Activated CD4-positive, alpha-beta T cell treated with anti-CD3 and anti-CD28 coated beads for 36 hours (primary cell): ENCODE measurements around the gene APBB1IP. TPM values are rescaled to one million over a fixed set of nuclear protein-coding genes. Genes with fewer than 3 reads are reported as not detected.
A peak's percentile ranks its signal among the peaks of the same experiment; 100 is the strongest.
"Not testable (repeated sequence)": the region's sequence is repeated elsewhere in the genome, so short reads cannot be mapped to it uniquely, and the experiment has no call there.

ENCODE experiments used
- ATAC-seq: fragments of 200-7000 bp; cut with Tn5 transposase; one replicate; pipeline ENCODE4 v1.10.0; 2021; ENCODE audit warnings: mild to moderate bottlenecking, moderate library complexity
- CTCF ChIA-PET: fragments of 350-600 bp; sonication (Branson Sonifier 250); formaldehyde crosslinking; loops from one replicate; lab custom pipeline; 2021; ENCODE audit warnings: antibody characterized with exemption; lab: Charles Lee
- POLR2A ChIA-PET: fragments of 350-600 bp; sonication (Branson Sonifier 250); formaldehyde crosslinking; loops from one replicate; lab custom pipeline; 2021; ENCODE audit warnings: antibody characterized with exemption, inconsistent platforms; lab: Charles Lee
- DNase-seq: peaks from one replicate; pipeline ENCODE4 v3.0.0-alpha.2; 2020
- H3K27ac Mint-ChIP-seq: one replicate; pipeline ENCODE4 v1.8.0; 2021; ENCODE audit warnings: mixed read lengths
- H3K27me3 Mint-ChIP-seq: one replicate; pipeline ENCODE4 v1.8.0; 2021; ENCODE audit warnings: mixed read lengths
- H3K36me3 Mint-ChIP-seq: one replicate; pipeline ENCODE4 v1.8.0; 2021; ENCODE audit warnings: low read depth, mixed read lengths
- H3K4me1 Mint-ChIP-seq: one replicate; pipeline ENCODE4 v1.8.0; 2021; ENCODE audit warnings: mixed read lengths
- H3K4me3 Mint-ChIP-seq: one replicate; pipeline ENCODE4 v1.8.0; 2021; ENCODE audit warnings: mild to moderate bottlenecking, moderate library complexity, mixed read lengths
- H3K9me3 Mint-ChIP-seq: one replicate; pipeline ENCODE4 v1.8.0; 2021; ENCODE audit warnings: low read depth, mixed read lengths
- intact Hi-C, 2 experiments: fragments of 100-400 bp; cut with DNase I in 1 of 2; cut with micrococcal nuclease in 1 of 2; formaldehyde crosslinking; loops; one replicate each; pipeline versions ENCODE4 v1.14.2 to v1.15.1; 2022 to 2024; cut with DNase I, micrococcal nuclease
- total RNA-seq, 2 experiments: library from RNA; stranded (reverse); gene quantifications; one replicate each; pipeline ENCODE4 v1.2.3, GENCODE V29; 2021

Gene APBB1IP
- total RNA-seq, 2 experiments from 2014 or later, result 53.3 to 66.4 TPM

GRCh38 chr10:26486990-26487850 is 49.1 kb downstream of the APBB1IP start:
- CTCF ChIA-PET, result interaction anchor here (0.8 to 1.2 kb wide), 2 partner anchors 28 to 151 kb away, joined by 3 read pairs; no protein-coding TSS in a partner anchor
- DNase-seq, result peak; percentile 83
- Mint-ChIP-seq H3K27me3 (no peaks in the 10 kb centered on the region), H3K4me1 (peaks cover 72% of the 10 kb centered on the region), H3K36me3 (peaks cover 17% of the 10 kb centered on the region), H3K27ac (peak overlapping the region; percentile 97), H3K4me3 (peak overlapping the region; percentile 61), H3K9me3 (no peaks in the 10 kb centered on the region)
- intact Hi-C loops, result loop anchor here (1.0 to 10.0 kb wide), 11 partner anchors 12 to 1848 kb away; partner anchors contain the start of genes APBB1IP (in 2 of the 2), ABI1 (in 1 of the 2), ACBD5 (in 1 of the 2) and RAB18 (in 1 of the 2)
- POLR2A ChIA-PET, result interaction anchor here (2.2 kb wide), 1 partner anchor 45 kb away, joined by 6 read pairs; no protein-coding TSS in a partner anchor
- peak; percentile 80 for ATAC-seq

DNA sequence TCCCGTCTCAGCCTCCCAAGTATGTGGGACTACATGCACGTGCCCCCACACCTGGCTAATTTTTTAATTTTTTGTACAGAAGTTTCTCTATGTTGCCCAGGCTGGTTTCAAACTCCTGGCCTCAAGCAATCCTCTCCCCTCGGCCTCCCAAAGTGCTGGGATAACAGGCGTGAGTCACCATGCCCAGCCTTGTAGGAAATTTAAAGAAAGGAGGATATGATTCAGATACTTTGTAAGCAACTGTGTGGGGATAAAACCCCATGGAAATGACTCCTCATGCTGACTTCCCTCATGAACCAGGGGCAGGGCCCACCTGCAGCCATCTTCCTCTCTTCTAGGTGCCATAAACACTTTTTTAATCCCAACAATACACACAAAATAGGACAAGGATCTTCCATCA is 50.2 kb downstream of the APBB1IP start:
- Mint-ChIP-seq H3K9me3 (no peaks in the 10 kb centered on the region), H3K4me3 (peak overlapping the region; percentile 3), H3K36me3 (peaks cover 23% of the 10 kb centered on the region), H3K27ac (peak overlapping the region; percentile 97), H3K27me3 (no peaks in the 10 kb centered on the region), H3K4me1 (peaks cover 63% of the 10 kb centered on the region)
- ChIA-PET CTCF (no interaction called here), POLR2A (no interaction called here)
- ATAC-seq (no peak), DNase-seq (peak; percentile 53)
- intact Hi-C loops, result loop anchor here in 1 of 2 experiments (5.0 to 10.0 kb wide), 2 partner anchors 754 to 1016 kb away; partner anchors contain the start of genes ACBD5 and RAB18

DNA sequence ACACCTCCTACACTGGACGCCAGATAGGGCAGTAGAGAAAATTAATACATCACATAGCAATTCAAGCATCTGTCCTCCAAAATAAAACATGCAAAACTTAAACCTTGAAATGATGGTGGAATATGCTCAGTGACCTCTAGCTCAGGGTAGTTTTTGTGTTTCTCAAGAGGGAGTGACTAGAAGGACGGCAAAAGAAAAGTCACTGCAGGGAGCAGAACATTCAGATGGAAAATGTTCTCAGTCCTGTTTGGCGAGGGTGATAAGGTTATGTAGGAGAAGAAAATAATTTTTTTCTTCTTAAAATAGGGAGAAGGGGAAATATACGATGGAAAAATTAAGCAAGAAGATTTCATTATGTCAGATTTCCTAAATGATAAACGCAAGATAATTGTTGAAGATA is 50.9 kb downstream of the APBB1IP start:
- peaks cover 56% of the 10 kb centered on the region for H3K4me1 Mint-ChIP-seq
- H3K27ac Mint-ChIP-seq, result peak overlapping the region; percentile 97
- peaks cover 30% of the 10 kb centered on the region for H3K36me3 Mint-ChIP-seq
- ChIA-PET CTCF (interaction anchor here (1.2 kb wide), 1 partner anchor 29 kb away, joined by 3 read pairs; no protein-coding TSS in a partner anchor), POLR2A (no interaction called here)
- ATAC-seq (no peak), DNase-seq (no peak)
- H3K27me3 Mint-ChIP-seq, result no peaks in the 10 kb centered on the region
- no peaks in the 10 kb centered on the region for H3K9me3 Mint-ChIP-seq
- H3K4me3 Mint-ChIP-seq, result no peak overlapping the region
- intact Hi-C loops, result loop anchor here in 1 of 2 experiments (5.0 to 10.0 kb wide), 2 partner anchors 753 to 1016 kb away; partner anchors contain the start of genes ACBD5 and RAB18

- H3K4me3 Mint-ChIP-seq, ATAC-seq, H3K9me3 Mint-ChIP-seq, DNase-seq, H3K27me3 Mint-ChIP-seq, H3K27ac Mint-ChIP-seq, intact Hi-C loops: not testable (repeated sequence)
- H3K4me1 Mint-ChIP-seq, result peaks cover 47% of the 10 kb centered on the region
- ChIA-PET CTCF (interaction anchor here (0.9 to 1.2 kb wide), 2 partner anchors 9 to 30 kb away, joined by 3 read pairs; no protein-coding TSS in a partner anchor), POLR2A (interaction anchor here (1.0 kb wide), 1 partner anchor 10 kb away, joined by 3 read pairs; no protein-coding TSS in a partner anchor)
- peaks cover 38% of the 10 kb centered on the region for H3K36me3 Mint-ChIP-seq
Measured at GRCh38 chr10:26490367-26490766, 52.2 kb downstream of the APBB1IP start.

DNA sequence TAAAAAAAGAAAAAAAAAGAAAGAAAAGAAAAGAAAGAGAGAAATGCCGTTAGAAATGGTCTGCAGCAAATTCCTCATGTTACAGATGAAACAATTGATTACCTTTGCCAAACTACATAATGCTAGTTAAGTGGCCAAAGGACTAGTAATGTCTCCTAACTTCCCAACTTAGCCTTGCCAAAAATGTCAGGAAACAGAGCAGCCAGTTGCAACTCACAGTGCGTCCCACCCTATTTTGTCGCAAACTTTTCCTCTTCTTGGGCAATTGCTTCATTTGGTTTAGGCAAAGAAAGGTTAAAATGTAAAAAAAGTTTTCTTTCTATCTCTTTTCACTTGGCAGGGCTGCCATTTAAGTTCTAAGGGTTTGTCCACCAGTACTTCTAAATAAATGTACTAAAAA is 53.1 kb downstream of the APBB1IP start:
- ATAC-seq, result no peak
- no peak for DNase-seq
- ChIA-PET CTCF (no interaction called here), POLR2A (no interaction called here)
- Mint-ChIP-seq H3K4me1 (peaks cover 44% of the 10 kb centered on the region), H3K9me3 (no peaks in the 10 kb centered on the region), H3K4me3 (no peak overlapping the region), H3K27me3 (no peaks in the 10 kb centered on the region), H3K36me3 (peaks cover 42% of the 10 kb centered on the region), H3K27ac (no peak overlapping the region)
- intact Hi-C loops, result no loop called here

GRCh38 chr10:26491934-26492333 is 53.8 kb downstream of the APBB1IP start:
- Mint-ChIP-seq H3K27ac (no peak overlapping the region), H3K27me3 (no peaks in the 10 kb centered on the region), H3K4me3 (no peak overlapping the region), H3K9me3 (no peaks in the 10 kb centered on the region), H3K4me1 (peaks cover 37% of the 10 kb centered on the region), H3K36me3 (peaks cover 45% of the 10 kb centered on the region)
- ATAC-seq (no peak), DNase-seq (no peak)
- intact Hi-C loops, result no loop called here
- CTCF ChIA-PET, result interaction anchor here (0.7 kb wide), 1 partner anchor 175 kb away, joined by 3 read pairs; no protein-coding TSS in a partner anchor
- POLR2A ChIA-PET, result no interaction called here

DNA sequence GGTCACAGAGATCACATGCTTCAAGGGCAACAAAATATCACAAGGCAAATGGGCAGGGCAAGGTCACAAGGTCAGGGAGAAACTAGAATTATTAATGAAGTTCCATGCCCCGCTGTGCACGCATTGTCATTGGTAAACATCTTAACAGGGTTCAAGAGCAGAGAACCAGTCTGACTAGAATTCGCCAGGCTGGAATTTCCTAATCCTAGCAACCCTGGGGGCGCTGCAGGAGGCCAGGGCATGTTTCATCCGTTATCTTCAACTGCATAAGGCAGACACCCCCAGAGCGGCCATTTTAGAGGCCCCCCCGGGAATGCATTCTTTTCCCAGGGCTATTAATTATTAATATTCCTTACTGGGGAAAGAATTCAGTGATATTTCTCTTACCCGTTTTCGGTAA is 54.6 kb downstream of the APBB1IP start:
- H3K4me1 Mint-ChIP-seq, result peaks cover 30% of the 10 kb centered on the region
- H3K9me3 Mint-ChIP-seq, H3K4me3 Mint-ChIP-seq, H3K27ac Mint-ChIP-seq, H3K27me3 Mint-ChIP-seq, ATAC-seq, intact Hi-C loops, POLR2A ChIA-PET, DNase-seq, CTCF ChIA-PET: not testable (repeated sequence)
- H3K36me3 Mint-ChIP-seq, result peaks cover 45% of the 10 kb centered on the region

DNA sequence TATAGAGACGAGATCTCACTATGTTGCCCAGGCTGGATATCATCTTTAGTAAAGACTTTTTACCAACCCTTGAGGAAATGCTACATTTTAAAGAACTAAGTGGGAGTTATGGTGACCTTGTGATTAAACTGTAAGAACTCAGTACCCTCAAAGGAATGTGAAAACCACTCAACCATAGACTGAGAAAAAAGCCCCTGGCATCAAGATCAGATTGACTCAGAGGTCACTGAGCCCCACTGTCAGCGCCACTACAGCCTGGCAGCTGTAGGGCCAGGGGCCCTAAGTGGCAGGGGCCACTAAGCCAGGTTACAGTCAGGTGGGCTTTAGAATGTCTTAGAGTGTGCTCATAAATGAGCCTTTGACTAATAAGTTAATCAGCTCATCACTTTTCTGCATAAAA is 55.9 kb downstream of the APBB1IP start:
- DNase-seq, result no peak
- Mint-ChIP-seq H3K27ac (no peak overlapping the region), H3K4me1 (peaks cover 17% of the 10 kb centered on the region), H3K27me3 (no peaks in the 10 kb centered on the region), H3K4me3 (no peak overlapping the region), H3K36me3 (peaks cover 49% of the 10 kb centered on the region), H3K9me3 (no peaks in the 10 kb centered on the region)
- no peak for ATAC-seq
- POLR2A ChIA-PET, result interaction anchor here (0.7 kb wide), 1 partner anchor 1629 kb away, joined by 3 read pairs; no protein-coding TSS in a partner anchor
- intact Hi-C loops, result no loop called here
- CTCF ChIA-PET, result interaction anchor here (0.6 kb wide), 1 partner anchor 10 kb away, joined by 4 read pairs; no protein-coding TSS in a partner anchor

DNA sequence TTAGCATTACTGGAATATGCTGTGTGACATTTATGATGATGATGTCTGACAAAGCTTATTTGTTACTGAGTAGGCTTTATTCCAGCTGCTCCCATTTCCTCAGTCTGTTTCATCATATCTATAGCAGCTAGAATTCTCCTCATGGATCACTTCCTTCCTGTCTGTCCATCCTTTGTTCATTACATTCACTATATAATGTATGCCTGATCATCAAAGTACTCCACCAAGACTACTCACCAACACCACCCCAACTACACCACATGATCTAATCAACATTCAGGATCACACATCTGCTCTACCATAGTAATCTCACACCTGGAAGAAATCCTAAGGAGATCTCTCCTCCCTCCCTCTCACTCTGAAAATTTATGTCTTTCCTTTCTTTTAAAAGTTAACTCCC is 61.3 kb downstream of the APBB1IP start:
- Mint-ChIP-seq H3K4me3 (no peak overlapping the region), H3K9me3 (no peaks in the 10 kb centered on the region), H3K27ac (peak overlapping the region; percentile 7), H3K4me1 (peaks cover 9% of the 10 kb centered on the region), H3K36me3 (peaks cover 58% of the 10 kb centered on the region), H3K27me3 (no peaks in the 10 kb centered on the region)
- ChIA-PET CTCF (interaction anchor here (1.1 kb wide), 1 partner anchor 9 kb away, joined by 3 read pairs; no protein-coding TSS in a partner anchor), POLR2A (no interaction called here)
- intact Hi-C loops, result no loop called here
- DNase-seq (no peak), ATAC-seq (no peak)

DNA sequence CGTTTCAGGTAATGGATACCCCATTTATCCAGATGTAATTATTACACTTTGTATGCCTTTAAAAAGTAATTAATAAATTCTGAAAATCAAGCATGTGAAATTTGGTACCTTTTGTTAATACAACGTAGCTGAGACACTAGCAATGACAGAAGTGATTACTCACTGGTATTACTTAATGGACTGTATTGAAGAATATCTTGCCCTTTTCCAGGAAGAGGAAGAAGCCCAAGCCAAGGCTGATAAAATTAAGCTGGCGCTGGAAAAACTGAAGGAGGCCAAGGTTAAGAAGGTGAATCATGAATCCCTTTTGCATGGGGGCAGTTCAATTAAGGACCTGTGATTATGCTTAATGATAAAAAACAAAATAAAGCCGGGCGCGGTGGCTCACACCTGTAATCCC is 64.8 kb downstream of the APBB1IP start:
- peaks cover 66% of the 10 kb centered on the region for H3K36me3 Mint-ChIP-seq
- CTCF ChIA-PET, result interaction anchor here (0.7 to 1.1 kb wide), 2 partner anchors 11 to 32 kb away, joined by 3 to 4 read pairs; no protein-coding TSS in a partner anchor
- intact Hi-C loops, result loop anchor here in 1 of 2 experiments (5.0 kb wide), 1 partner anchor 146 kb away; no protein-coding TSS in a partner anchor
- peaks cover 15% of the 10 kb centered on the region for H3K4me1 Mint-ChIP-seq
- H3K27me3 Mint-ChIP-seq, result no peaks in the 10 kb centered on the region
- H3K4me3 Mint-ChIP-seq, result no peak overlapping the region
- DNase-seq, result no peak
- POLR2A ChIA-PET, result no interaction called here
- H3K9me3 Mint-ChIP-seq, result no peaks in the 10 kb centered on the region
- no peak for ATAC-seq
- H3K27ac Mint-ChIP-seq, result no peak overlapping the region

DNA sequence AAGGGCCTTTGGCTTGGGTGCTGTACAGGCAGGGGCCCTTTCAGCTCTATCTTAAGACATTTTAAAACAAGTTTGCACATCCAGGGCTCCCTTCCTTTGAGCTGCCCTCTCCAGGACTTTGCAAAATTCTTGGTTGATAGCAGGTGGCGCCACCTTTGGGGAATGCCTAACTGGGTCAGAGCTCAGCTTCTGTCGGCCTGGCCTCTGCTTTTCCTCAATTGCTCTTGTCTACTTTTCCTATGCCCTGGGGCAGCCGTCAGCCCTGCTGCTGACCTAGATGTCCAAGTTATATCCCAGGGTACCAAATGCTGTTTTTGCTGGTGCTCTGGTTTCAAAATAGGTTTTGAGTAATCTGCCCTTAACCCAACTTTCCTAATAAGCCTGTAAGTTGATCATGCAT is 65.8 kb downstream of the APBB1IP start:
- ChIA-PET POLR2A (no interaction called here), CTCF (interaction anchor here (0.7 to 1.0 kb wide), 3 partner anchors 10 to 164 kb away, joined by 3 to 4 read pairs (median 4); no protein-coding TSS in a partner anchor)
- Mint-ChIP-seq H3K27ac (peak overlapping the region; percentile 43), H3K36me3 (peaks cover 65% of the 10 kb centered on the region), H3K9me3 (no peaks in the 10 kb centered on the region), H3K4me1 (peaks cover 15% of the 10 kb centered on the region), H3K4me3 (no peak overlapping the region), H3K27me3 (no peaks in the 10 kb centered on the region)
- intact Hi-C loops, result loop anchor here in 1 of 2 experiments (5.0 kb wide), 1 partner anchor 147 kb away; no protein-coding TSS in a partner anchor
- peak; percentile 54 for DNase-seq
- ATAC-seq, result no peak
